B cell (primary cell): ENCODE measurements around the gene PRL. TPM values are rescaled to one million over a fixed set of nuclear protein-coding genes. Genes with fewer than 3 reads are reported as not detected.
A peak's percentile ranks its signal among the peaks of the same experiment; 100 is the strongest.

ENCODE experiments used
- ATAC-seq: fragments of 200-7000 bp; cut with Tn5 transposase; one replicate; pipeline ENCODE4 v1.10.0; 2021; ENCODE audit warnings: low read depth, mild to moderate bottlenecking, moderate number of reproducible peaks, moderate library complexity
- CTCF ChIA-PET: fragments of 350-600 bp; sonication (Branson Sonifier 250); formaldehyde crosslinking; loops from one replicate; lab custom pipeline; 2021; ENCODE audit warnings: antibody characterized with exemption, inconsistent platforms; lab: Charles Lee
- POLR2A ChIA-PET: fragments of 350-600 bp; sonication (Branson Sonifier 250); formaldehyde crosslinking; loops from one replicate; lab custom pipeline; 2021; ENCODE audit warnings: antibody characterized with exemption; lab: Charles Lee
- DNase-seq: peaks from one replicate; pipeline ENCODE4 v3.0.0; 2013
- H2AFZ ChIP-seq: 2 replicates; pipeline ENCODE4 v1.6.1; 2012; ENCODE audit warnings: mild to moderate bottlenecking, low read depth, low read length; ENCODE audit not compliant: insufficient read depth, poor library complexity, severe bottlenecking
- H3K27ac ChIP-seq, 2 donors: 1 replicate in 1 of 2; 2 replicates in 1 of 2; pipeline ENCODE4 v1.5.1; 2012 to 2013; ENCODE audit warnings: low read length in 2 of 2, mild to moderate bottlenecking in 2 of 2, moderate library complexity in 1 of 2
- H3K27me3 ChIP-seq, 4 experiments: fragments of 200-600 bp in 1 of 4; sonication (generic) in 1 of 4; replicated peaks in 1 of 4; 1 replicate in 2 of 4; 2 replicates in 2 of 4; pipeline versions ENCODE4 v1.6.1 to v1.7.0; 2013 to 2016; ENCODE audit warnings: low read length in 3 of 4, mild to moderate bottlenecking in 2 of 4, mixed read lengths in 1 of 4, moderate library complexity in 1 of 4; ENCODE audit not compliant: insufficient read depth in 4 of 4, control insufficient read depth in 3 of 4; ENCODE audit errors: control extremely low read depth in 1 of 4
- H3K36me3 ChIP-seq, 2 experiments: replicated peaks in 1 of 2; 1 replicate in 1 of 2; 2 replicates in 1 of 2; pipeline versions ENCODE4 v1.6.1 to v1.7.1; 2013; ENCODE audit warnings: low read length in 1 of 2; ENCODE audit not compliant: insufficient read depth in 2 of 2, control insufficient read depth in 1 of 2; ENCODE audit errors: control extremely low read depth in 1 of 2, extremely low read depth in 1 of 2
- H3K4me1 ChIP-seq, 2 donors: fragments of 200-600 bp in 1 of 2; sonication (generic) in 1 of 2; 1 replicate in 1 of 2; 2 replicates in 1 of 2; pipeline versions ENCODE4 v1.5.1 to v1.6.1; 2013 to 2017; ENCODE audit warnings: low read length in 2 of 2; ENCODE audit not compliant: control insufficient read depth in 2 of 2, insufficient read depth in 2 of 2
- H3K4me2 ChIP-seq: replicated peaks from 2 replicates; pipeline ENCODE3; 2012; ENCODE audit warnings: mild to moderate bottlenecking, low read depth, low read length; ENCODE audit not compliant: poor library complexity, severe bottlenecking
- H3K4me3 ChIP-seq, 5 experiments: fragments of 200-600 bp in 1 of 5; sonication (generic) in 1 of 5; 1 replicate in 3 of 5; 2 replicates in 2 of 5; pipeline versions ENCODE4 v1.5.1 to v1.7.0; 2011 to 2016; ENCODE audit warnings: low read length in 4 of 5, mild to moderate bottlenecking in 4 of 5, low read depth in 2 of 5, control low read depth in 1 of 5, moderate library complexity in 1 of 5; ENCODE audit not compliant: insufficient read depth in 1 of 5; ENCODE audit errors: control extremely low read depth in 1 of 5, extremely low read depth in 1 of 5
- H3K79me2 ChIP-seq: fragments of 200-600 bp; sonication (generic); one replicate; pipeline ENCODE4 v1.6.0; 2016; ENCODE audit warnings: low read length; ENCODE audit not compliant: control insufficient read depth, insufficient read depth
- H3K9ac ChIP-seq: fragments of 200-600 bp; sonication (generic); 2 replicates; pipeline ENCODE4 v1.6.1; 2017; ENCODE audit warnings: mild to moderate bottlenecking, low read length, moderate library complexity
- H3K9me3 ChIP-seq, 3 donors: one replicate each; pipeline versions ENCODE4 v1.6.1 to v1.7.1; 2013; ENCODE audit warnings: low read length in 2 of 3; ENCODE audit not compliant: control insufficient read depth in 2 of 3, insufficient read depth in 1 of 3; ENCODE audit errors: control extremely low read depth in 1 of 3
- H4K20me1 ChIP-seq: 2 replicates; pipeline ENCODE4 v1.6.0; 2012; ENCODE audit warnings: mild to moderate bottlenecking, low read length; ENCODE audit not compliant: insufficient read depth, control insufficient read depth, poor library complexity, severe bottlenecking
- H3K27ac Mint-ChIP-seq: one replicate; pipeline ENCODE4 v1.8.0; 2021; ENCODE audit warnings: mixed read lengths
- H3K27me3 Mint-ChIP-seq: one replicate; pipeline ENCODE4 v1.8.0; 2021; ENCODE audit warnings: mixed read lengths
- H3K4me1 Mint-ChIP-seq: one replicate; pipeline ENCODE4 v1.8.0; 2021; ENCODE audit warnings: mixed read lengths
- H3K4me3 Mint-ChIP-seq: one replicate; pipeline ENCODE4 v1.8.0; 2021; ENCODE audit warnings: mixed read lengths
- H3K9me3 Mint-ChIP-seq: one replicate; pipeline ENCODE4 v1.8.0; 2022; ENCODE audit warnings: mixed read lengths; ENCODE audit not compliant: insufficient read depth
- EZH2 ChIP-seq: IDR thresholded peaks from 2 replicates; pipeline ENCODE4 v1.6.1; 2012; ENCODE audit warnings: borderline replicate concordance, low read depth, mild to moderate bottlenecking, moderate library complexity, low read length; ENCODE audit not compliant: insufficient read depth, poor library complexity, severe bottlenecking
- WGBS: methylation state at CpG from one replicate; pipeline ENCODE4 v1.1.5; 2013; ENCODE audit warnings: missing lambda C conversion rate; ENCODE audit not compliant: insufficient coverage; 5-methylcytosine and 5-hydroxymethylcytosine counted together
- intact Hi-C: fragments of 100-400 bp; cut with micrococcal nuclease; formaldehyde crosslinking; loops from one replicate; pipeline ENCODE4 v1.10.0; 2022
- polyA plus RNA-seq: library from polyadenylated mRNA; depleted of rRNA; stranded (reverse); fragments of >200 nt; gene quantifications from 2 replicates; pipeline ENCODE4 v1.2.3, GENCODE V29; 2012
- total RNA-seq, 2 donors: library from RNA; stranded (reverse); fragments of 120-200 nt in 1 of 2; gene quantifications; 1 replicate in 1 of 2; 2 replicates in 1 of 2; pipeline versions ENCODE4 v1.2.3 to v1.2.4, GENCODE V29; 2013 to 2022
- TF ChIP-seq, protein P1 (sequence below): fragments of 200-600 bp; IDR thresholded peaks from one replicate; pipeline ENCODE4 v1.8.0; 2022; ENCODE audit warnings: antibody characterized with exemption, mild to moderate bottlenecking

Gene PRL
- total and polyA plus RNA-seq, 2 donors (not counting 1 experiment from before 2014, with no cell fraction given): not detected

DNA sequence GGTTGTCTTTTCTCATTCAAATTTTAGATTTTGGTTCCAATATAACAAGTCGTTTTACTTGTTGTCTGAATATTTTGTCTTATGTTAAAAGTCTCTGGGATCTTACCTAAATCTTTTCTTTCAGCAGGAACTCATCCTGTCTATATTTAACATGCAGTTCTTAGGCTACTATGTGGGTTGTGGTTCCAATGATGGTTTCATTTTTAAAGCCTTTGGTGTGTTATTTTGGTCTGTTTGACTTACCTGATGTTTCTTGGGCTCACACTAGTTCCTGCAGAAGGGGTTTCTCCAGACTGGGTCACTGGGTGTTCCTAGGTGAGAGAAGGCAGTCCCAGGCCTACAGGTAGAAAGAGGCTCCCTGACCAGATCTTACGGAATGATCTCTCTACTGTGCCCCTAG, 17.4 kb downstream of the PRL start:
- Mint-ChIP-seq H3K4me3 (no peak overlapping the region), H3K27me3 (no peaks in the 10 kb centered on the region), H3K27ac (no peak overlapping the region), H3K4me1 (peaks cover 1% of the 10 kb centered on the region), H3K9me3 (no peaks in the 10 kb centered on the region)
- no peak for DNase-seq
- H3K4me2 ChIP-seq: no peak overlapping the region
- peaks cover 0 to 5% (median 0%) of the 10 kb centered on the region in 3 donors for H3K9me3 ChIP-seq
- H4K20me1 ChIP-seq: no peaks in the 10 kb centered on the region
- H3K4me3 ChIP-seq: no peak overlapping the region
- ChIA-PET POLR2A (no interaction called here), CTCF (no interaction called here)
- no peak for ATAC-seq
- WGBS: 89% methylated on average over 1 of the region's 2 CpGs
- H3K79me2 ChIP-seq: no peaks in the 10 kb centered on the region
- intact Hi-C loops: no loop called here
- no peak overlapping the region for H3K9ac ChIP-seq
- H2AFZ ChIP-seq: no peak overlapping the region
- H3K27me3 ChIP-seq: no peaks in the 10 kb centered on the region
- no peaks in the 10 kb centered on the region for H3K4me1 ChIP-seq
- no peak overlapping the region for H3K27ac ChIP-seq
- TF ChIP-seq EZH2: no peak
- TF ChIP-seq, protein P1, sequence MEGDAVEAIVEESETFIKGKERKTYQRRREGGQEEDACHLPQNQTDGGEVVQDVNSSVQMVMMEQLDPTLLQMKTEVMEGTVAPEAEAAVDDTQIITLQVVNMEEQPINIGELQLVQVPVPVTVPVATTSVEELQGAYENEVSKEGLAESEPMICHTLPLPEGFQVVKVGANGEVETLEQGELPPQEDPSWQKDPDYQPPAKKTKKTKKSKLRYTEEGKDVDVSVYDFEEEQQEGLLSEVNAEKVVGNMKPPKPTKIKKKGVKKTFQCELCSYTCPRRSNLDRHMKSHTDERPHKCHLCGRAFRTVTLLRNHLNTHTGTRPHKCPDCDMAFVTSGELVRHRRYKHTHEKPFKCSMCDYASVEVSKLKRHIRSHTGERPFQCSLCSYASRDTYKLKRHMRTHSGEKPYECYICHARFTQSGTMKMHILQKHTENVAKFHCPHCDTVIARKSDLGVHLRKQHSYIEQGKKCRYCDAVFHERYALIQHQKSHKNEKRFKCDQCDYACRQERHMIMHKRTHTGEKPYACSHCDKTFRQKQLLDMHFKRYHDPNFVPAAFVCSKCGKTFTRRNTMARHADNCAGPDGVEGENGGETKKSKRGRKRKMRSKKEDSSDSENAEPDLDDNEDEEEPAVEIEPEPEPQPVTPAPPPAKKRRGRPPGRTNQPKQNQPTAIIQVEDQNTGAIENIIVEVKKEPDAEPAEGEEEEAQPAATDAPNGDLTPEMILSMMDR: no peak
- H3K36me3 ChIP-seq: no peaks in the 10 kb centered on the region

DNA sequence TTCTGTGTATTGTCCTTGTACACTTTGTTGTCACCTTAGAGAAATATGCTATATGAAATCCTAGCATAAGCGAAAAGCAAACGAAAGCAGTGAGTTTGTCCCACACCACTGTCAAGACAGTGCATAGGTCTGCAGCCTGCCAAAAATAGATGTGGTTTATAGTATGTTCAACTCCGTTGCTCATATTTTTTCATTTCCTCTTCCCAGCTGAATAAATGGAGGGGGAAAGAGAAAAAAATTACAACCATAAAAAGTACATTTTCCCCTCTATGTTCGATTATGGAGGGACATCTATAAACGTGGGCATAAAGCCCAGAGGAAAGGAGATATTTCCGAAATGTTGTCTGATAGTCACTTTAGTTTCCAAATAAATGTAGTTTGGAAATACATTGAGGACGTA, 25.8 kb downstream of the PRL start:
- TF ChIP-seq EZH2: no peak
- TF ChIP-seq, protein P1: no peak
- Histone ChIP-seq H4K20me1 (no peaks in the 10 kb centered on the region), H3K27me3 (no peaks in the 10 kb centered on the region), H3K4me3 (peak overlapping the region in 4 of 5 experiments; percentile 3 to 27 (median 6)), H2AFZ (no peak overlapping the region), H3K4me1 (peaks cover 16 to 25% of the 10 kb centered on the region in 2 donors), H3K9me3 (no peaks in the 10 kb centered on the region), H3K79me2 (no peaks in the 10 kb centered on the region), H3K4me2 (peak overlapping the region; percentile 61), H3K27ac (peak overlapping the region in 1 of 2 donors; percentile 10), H3K36me3 (no peaks in the 10 kb centered on the region), H3K9ac (peak overlapping the region; percentile 52)
- H3K4me3 Mint-ChIP-seq: peak overlapping the region; percentile 33
- DNase-seq (peak; percentile 14), ATAC-seq (peak; percentile 41)
- H3K9me3 Mint-ChIP-seq: peaks cover 2% of the 10 kb centered on the region
- 11% methylated on average over 4 of the region's 7 CpGs for WGBS
- POLR2A ChIA-PET: no interaction called here
- peaks cover 20% of the 10 kb centered on the region for H3K4me1 Mint-ChIP-seq
- CTCF ChIA-PET: no interaction called here
- intact Hi-C loops: no loop called here
- no peaks in the 10 kb centered on the region for H3K27me3 Mint-ChIP-seq
- H3K27ac Mint-ChIP-seq: no peak overlapping the region
